GM21526 (cell line): ENCODE results near the gene TM2D1.

ENCODE experiments used
- ATAC-seq: cut with Tn5 transposase; IDR thresholded peaks from one replicate; pipeline ENCODE4 v1.9.1; 2021; ENCODE audit warnings: moderate library complexity; ENCODE audit not compliant: unreplicated experiment, low FRiP score

Gene TM2D1

GRCh38 chr1:61645476-61645875, 79.5 kb downstream of the TM2D1 start:
- ATAC-seq = no peak

- no peak for ATAC-seq
These were observed 80.6 kb downstream of the TM2D1 start for GRCh38 chr1:61644303-61644702.

GRCh38 chr1:61642475-61643232, 82.3 kb downstream of the TM2D1 start:
- no peak for ATAC-seq

DNA sequence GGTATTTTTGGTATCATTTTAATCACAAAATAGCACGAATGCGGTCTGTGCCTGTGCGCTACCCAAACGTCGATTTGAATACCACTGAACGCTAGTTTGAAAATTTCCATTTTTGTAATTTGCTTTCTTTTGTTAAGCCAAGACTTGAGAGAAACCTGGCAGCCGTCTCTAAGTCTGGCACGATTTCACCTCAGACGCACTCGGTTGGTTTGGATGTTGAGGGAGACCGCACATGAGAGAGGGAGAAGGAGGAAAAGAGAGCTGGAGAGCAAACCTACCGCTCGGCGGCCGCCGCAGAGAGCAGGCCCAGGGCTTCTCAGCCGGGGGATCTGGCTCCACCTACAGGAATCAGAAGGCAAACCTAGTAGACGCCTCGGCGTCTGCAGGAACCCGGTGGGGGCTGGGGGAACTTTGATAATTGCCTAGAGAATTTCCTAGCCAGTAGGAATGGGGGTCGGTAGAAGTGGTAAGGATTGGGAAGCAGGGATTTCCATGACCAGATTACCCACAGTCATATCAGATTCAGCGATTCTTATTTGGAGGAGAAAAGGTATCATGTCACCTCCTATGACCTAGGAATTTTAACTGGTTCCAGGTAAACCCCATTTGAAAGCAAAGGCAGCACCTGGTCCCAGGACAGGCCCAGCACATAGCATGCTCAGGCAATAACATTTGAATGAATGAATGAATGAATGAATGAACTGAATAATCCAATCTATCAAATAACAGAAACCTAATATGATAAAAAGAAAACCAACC, 83.2 kb downstream of the TM2D1 start:
- ATAC-seq = peak; percentile 99

- ATAC-seq = no peak
These were observed 84.1 kb downstream of the TM2D1 start for GRCh38 chr1:61640531-61641530.

- ATAC-seq = no peak
These were observed 85.2 kb downstream of the TM2D1 start for GRCh38 chr1:61639608-61640336.

DNA sequence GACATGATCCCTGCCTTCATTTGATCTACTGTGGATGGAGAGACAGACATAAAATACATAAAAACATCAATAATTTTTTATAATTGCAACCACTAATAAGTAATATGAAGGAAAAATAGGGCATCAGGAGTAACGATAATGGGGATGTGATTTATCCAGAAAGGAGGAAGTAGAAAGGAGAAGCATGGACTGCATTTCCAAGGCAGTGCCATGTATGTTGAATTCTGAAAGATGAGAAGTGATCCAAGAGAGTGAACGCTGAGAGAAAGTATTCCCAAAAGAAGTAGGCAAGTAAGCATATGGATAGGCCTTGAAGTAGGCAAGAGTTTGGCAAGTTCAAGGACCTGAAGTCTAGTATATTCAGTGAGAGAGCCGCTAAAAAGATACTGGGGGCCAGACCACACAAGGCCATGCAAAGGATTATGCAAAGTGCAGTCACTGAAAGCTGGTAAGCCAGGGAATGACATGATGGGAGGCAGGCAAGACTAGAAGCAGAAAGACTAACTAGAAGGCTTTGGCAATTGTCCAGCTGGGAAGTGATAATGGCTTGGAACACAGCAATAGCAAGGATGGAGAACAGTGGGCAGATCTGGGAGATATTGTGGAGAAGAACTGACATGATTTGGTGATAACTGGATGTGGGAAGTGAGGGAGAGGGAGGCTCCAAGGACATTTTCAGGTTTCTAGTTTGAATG, 85.9 kb downstream of the TM2D1 start:
- no peak for ATAC-seq

- ATAC-seq = no peak
These were observed 86.6 kb downstream of the TM2D1 start for GRCh38 chr1:61638296-61638695.

- ATAC-seq = no peak
These were observed 87.5 kb downstream of the TM2D1 start for GRCh38 chr1:61637470-61637869.

DNA sequence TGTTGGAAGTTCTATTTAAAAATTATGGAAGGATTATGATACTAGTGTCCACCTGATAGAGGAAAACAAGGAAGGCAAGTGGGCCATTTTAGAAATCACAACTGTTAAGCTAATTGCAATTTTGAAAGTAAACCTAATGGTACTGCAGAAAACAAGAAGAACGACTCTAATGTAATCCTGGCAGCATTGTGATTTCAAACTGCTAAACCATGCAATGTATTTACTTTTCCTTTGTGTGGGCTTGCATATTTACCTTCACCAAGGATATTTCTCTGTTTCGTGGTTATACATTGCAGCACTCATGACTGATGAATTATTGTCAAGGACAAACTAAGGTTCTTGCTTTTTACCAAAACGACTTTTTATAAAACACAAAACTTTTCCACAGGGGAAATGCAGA, 88.1 kb downstream of the TM2D1 start:
- no peak for ATAC-seq

DNA sequence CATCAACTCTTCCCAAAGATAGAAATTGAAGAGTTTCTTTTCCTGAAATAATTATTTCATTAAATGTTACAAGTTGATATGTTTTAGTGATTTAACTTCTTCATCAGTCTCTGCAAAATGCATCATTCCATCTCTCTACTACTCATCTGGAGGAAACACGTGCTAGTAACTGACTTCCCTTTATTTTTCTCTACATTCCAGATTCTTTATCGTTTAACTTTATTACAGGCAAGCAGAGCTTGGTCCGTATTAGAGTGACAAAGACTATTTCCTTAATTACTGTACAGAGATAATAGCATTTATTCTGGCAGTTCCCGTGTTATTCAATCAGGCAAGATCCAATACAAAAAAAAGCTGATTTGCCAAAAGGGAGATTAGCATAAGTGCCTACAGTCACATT, 88.6 kb downstream of the TM2D1 start:
- ATAC-seq = no peak

GRCh38 chr1:61635557-61635956, 89.4 kb downstream of the TM2D1 start:
- no peak for ATAC-seq

DNA sequence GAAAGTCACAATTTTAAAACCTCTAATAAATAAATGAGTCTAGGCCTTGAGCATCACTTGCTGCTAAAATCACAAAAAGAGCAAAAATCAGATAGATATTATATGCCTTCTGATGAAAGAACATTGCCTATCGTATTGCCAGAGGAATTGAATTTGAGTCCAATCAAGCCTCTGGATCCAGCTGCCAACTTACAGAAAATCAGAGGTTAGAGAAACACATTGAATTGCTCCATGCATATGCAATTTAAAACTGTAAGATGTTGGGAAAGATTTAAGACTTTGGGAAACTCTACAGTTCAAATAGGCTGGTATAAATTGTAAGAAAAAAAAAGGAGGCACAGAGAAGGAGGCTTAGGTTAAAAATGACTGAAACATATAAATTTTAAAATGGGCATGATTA, 93.5 kb downstream of the TM2D1 start:
- ATAC-seq = no peak
